ENCODE measurements around the gene FOSB. TPM values are rescaled to one million over a fixed set of nuclear protein-coding genes. Genes with fewer than 3 reads are reported as not detected.

The FOSB gene
- total and polyA plus RNA-seq, 11 donors, result 0.23 to 107 (median 1.1) TPM

DNA sequence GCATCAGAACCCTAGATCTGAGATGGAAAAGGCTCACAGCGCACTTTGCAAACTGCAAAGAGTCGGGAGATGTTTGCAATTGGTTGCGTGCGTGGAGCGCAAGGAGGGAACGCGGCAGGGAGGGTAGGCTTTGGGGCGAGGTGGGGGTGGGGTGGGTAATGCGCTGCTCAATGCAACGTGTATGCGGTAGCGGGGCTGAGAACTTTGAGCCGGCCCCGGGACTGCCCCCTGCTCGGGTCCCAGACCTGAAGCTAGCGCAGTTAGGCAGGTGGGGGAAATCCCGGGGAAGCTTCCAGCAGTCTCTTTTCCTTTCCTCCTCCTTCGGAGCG, 971 bp downstream of the FOSB start:
- TF ChIP-seq, protein P1, sequence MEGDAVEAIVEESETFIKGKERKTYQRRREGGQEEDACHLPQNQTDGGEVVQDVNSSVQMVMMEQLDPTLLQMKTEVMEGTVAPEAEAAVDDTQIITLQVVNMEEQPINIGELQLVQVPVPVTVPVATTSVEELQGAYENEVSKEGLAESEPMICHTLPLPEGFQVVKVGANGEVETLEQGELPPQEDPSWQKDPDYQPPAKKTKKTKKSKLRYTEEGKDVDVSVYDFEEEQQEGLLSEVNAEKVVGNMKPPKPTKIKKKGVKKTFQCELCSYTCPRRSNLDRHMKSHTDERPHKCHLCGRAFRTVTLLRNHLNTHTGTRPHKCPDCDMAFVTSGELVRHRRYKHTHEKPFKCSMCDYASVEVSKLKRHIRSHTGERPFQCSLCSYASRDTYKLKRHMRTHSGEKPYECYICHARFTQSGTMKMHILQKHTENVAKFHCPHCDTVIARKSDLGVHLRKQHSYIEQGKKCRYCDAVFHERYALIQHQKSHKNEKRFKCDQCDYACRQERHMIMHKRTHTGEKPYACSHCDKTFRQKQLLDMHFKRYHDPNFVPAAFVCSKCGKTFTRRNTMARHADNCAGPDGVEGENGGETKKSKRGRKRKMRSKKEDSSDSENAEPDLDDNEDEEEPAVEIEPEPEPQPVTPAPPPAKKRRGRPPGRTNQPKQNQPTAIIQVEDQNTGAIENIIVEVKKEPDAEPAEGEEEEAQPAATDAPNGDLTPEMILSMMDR (IDR thresholded peaks at IDR 0.05), result no peak
- TF ChIP-seq POLR2A (IDR thresholded peaks at IDR 0.05), result no peak
- Histone ChIP-seq H3K9me3 (no peaks in the 10 kb centered on the region), H3K4me3 (peak overlapping the region; percentile 51 to 89 (median 72)), H3K27ac (peak overlapping the region; percentile 54 to 99 (median 95)), H3K4me1 (peaks cover 5 to 40% (median 26%) of the 10 kb centered on the region in 12 donors), H3K36me3 (no peaks in the 10 kb centered on the region), H3K27me3 (peaks cover 0 to 10% (median 0%) of the 10 kb centered on the region in 9 donors)
- ATAC-seq (peak in 3 of 4 donors; percentile 3 to 15 (median 9)), DNase-seq (no peak)
- 0 to 1% (median 0%) methylated on average over 11 to 19 of the region's 19 CpGs for WGBS, 4 donors
- intact Hi-C loops (cut with DNase I), result loop anchor here in 2 of 10 donors (2.0 kb wide), 1 partner anchor 18 kb away; no protein-coding TSS in a partner anchor

DNA sequence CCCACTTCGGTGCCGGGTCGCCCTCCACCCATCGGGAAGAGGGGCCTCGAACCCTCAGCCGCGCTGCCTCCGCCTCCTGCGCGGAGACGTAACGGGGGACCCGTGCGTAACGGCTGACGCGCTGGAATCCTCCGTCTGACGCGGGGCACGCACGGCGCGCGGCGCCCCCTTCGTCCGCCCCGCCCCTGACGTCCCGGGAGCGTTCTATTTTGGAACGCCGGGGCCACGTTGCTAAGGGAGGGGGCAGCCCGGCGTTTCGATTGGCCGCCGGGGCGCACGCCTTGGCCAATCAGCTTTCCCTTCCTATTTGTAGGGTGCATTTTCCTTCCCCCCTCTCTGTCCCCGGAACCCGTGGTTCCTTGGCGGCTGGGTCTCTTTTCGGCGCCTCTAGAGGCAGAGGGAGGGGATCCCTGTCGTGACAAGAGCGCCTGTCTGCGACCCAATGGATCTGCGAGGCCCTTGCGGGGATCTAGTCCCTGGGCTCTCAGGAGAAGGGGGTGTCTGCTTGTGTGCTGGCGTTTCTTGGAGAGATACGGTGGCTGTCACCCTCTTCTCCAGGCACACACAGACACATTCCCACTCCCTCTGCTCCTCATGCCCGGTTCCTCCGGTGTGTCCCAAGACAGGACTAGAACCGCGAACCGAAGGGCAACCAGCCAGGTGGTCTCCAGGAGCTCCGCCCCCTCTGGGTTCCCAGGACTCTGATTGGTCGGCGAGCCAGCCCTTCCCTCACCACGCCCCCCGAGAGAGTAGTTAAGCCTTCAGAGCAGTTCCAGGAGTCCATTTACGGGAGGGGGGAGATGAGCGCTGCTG, 1.5 kb downstream of the FOSB start:
- H3K9me3 ChIP-seq, result no peaks in the 10 kb centered on the region

DNA sequence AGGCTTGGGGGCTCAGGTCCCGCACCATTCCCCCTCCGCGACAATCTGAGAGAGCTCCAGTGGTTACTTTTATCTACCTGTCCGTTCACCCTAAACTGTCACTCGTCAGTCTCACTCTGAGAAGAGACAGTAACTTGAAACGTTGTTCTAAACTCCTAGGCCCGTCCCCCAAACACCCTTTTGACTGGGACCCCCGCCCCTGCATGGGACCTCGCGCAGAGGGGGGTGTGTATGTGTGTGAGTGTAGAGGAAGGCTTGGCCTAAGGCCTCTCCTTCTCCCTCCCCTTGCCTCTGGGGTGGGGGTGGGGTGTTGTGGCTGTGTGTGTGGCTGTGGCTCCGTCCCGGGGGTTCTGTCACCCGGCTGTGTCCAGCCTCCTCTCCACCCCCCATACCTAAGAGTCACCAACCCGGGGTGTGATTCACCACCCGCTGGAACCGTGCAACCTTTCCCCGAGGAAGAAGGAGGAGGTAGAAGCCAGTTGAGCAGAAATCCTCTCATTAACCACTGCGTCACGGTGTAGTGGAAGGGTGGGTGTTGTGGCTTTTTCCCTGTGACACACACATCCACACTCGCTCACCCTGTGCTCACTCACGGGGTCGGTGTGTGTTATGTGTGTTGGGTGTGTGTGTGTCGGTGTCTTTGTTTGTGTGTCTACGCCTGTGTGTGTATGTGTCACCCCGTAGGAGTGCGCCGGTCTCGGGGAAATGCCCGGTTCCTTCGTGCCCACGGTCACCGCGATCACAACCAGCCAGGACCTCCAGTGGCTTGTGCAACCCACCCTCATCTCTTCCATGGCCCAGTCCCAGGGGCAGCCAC, 2.4 kb downstream of the FOSB start:
- 33 to 47% (median 47%) methylated on average over 16 to 33 of the region's 33 CpGs for WGBS, 4 donors
- TF ChIP-seq POLR2A (IDR thresholded peaks at IDR 0.05), result peak in 1 of 2 donors; percentile 2
- TF ChIP-seq, protein P1 (IDR thresholded peaks at IDR 0.05), result no peak
- H3K9me3 ChIP-seq, result no peaks in the 10 kb centered on the region
- H3K27me3 ChIP-seq, result peaks cover 0 to 17% (median 0%) of the 10 kb centered on the region in 9 donors
- peak overlapping the region in 11 of 12 donors; percentile 51 to 89 (median 73) for H3K4me3 ChIP-seq
- DNase-seq, result peak in 2 of 5 donors; percentile 26 to 34
- no peak for ATAC-seq
- no peaks in the 10 kb centered on the region for H3K36me3 ChIP-seq
- intact Hi-C loops (cut with DNase I), result loop anchor here in 2 of 10 donors (2.0 to 10.0 kb wide), 2 partner anchors 19 to 45 kb away; partner anchors contain the start of gene ERCC1 (in 1 of the 2)
- H3K27ac ChIP-seq, result peak overlapping the region; percentile 80 to 99 (median 95)
- H3K4me1 ChIP-seq, result peaks cover 5 to 40% (median 26%) of the 10 kb centered on the region in 12 donors

More for the DNA sequence above, 1.5 kb downstream of the FOSB start:
- WGBS, 4 donors, result 0 to 1% (median 1%) methylated on average over 20 to 66 of the region's 66 CpGs
- DNase-seq (peak; percentile 94 to 97 (median 95)), ATAC-seq (peak; percentile 89 to 92 (median 90))
- Histone ChIP-seq H3K27ac (peak overlapping the region; percentile 80 to 99 (median 95)), H3K36me3 (no peaks in the 10 kb centered on the region), H3K27me3 (peaks cover 0 to 15% (median 0%) of the 10 kb centered on the region in 9 donors), H3K4me3 (peak overlapping the region; percentile 51 to 89 (median 72)), H3K4me1 (peaks cover 5 to 40% (median 26%) of the 10 kb centered on the region in 12 donors)
- intact Hi-C loops (cut with DNase I), result loop anchor here in 2 of 10 donors (2.0 kb wide), 1 partner anchor 19 kb away; no protein-coding TSS in a partner anchor
- TF ChIP-seq POLR2A (IDR thresholded peaks at IDR 0.05), result peak; percentile 50 to 97
- TF ChIP-seq, protein P1 (IDR thresholded peaks at IDR 0.05), result peak in 3 of 12 donors; percentile 7 to 23 (median 15)
